Ishikawa (cell line): ENCODE measurements around the gene SGCD.

Source experiments
- CEBPB ChIP-seq: IDR thresholded peaks from 2 replicates; pipeline ENCODE4 v1.6.1; 2012
- CREB1 ChIP-seq: IDR thresholded peaks from 2 replicates; pipeline ENCODE4 v1.6.1; 2012; ENCODE audit warnings: low read depth
- EGR1 ChIP-seq: IDR thresholded peaks from 2 replicates; pipeline ENCODE4 v1.6.1; 2012
- EP300 ChIP-seq: IDR thresholded peaks from 2 replicates; pipeline ENCODE4 v1.6.1; 2012; ENCODE audit warnings: borderline replicate concordance
- FOXM1 ChIP-seq: IDR thresholded peaks from 2 replicates; pipeline ENCODE4 v1.6.1; 2012; ENCODE audit warnings: low read depth, borderline replicate concordance
- MAX ChIP-seq: IDR thresholded peaks from 2 replicates; pipeline ENCODE4 v1.6.1; 2012
- NFIC ChIP-seq: IDR thresholded peaks from 2 replicates; pipeline ENCODE4 v1.6.1; 2012
- RAD21 ChIP-seq: IDR thresholded peaks from 2 replicates; pipeline ENCODE4 v1.6.1; 2012; ENCODE audit warnings: low read depth
- REST ChIP-seq: IDR thresholded peaks from 2 replicates; pipeline ENCODE4 v1.6.1; 2012; ENCODE audit warnings: low read depth, mild to moderate bottlenecking
- TAF1 ChIP-seq: IDR thresholded peaks from 2 replicates; pipeline ENCODE4 v1.6.1; 2012; ENCODE audit warnings: low read depth, mild to moderate bottlenecking
- TCF12 ChIP-seq: IDR thresholded peaks from 2 replicates; pipeline ENCODE4 v1.6.1; 2012; ENCODE audit warnings: low read depth
- TEAD4 ChIP-seq: IDR thresholded peaks from 2 replicates; pipeline ENCODE4 v1.6.1; 2012
- USF1 ChIP-seq: IDR thresholded peaks from 2 replicates; pipeline ENCODE4 v1.6.1; 2012
- YY1 ChIP-seq: IDR thresholded peaks from 2 replicates; pipeline ENCODE4 v1.6.1; 2012; ENCODE audit warnings: low read depth
- ZBTB7A ChIP-seq: IDR thresholded peaks from 2 replicates; pipeline ENCODE4 v1.6.1; 2012; ENCODE audit warnings: low read depth

Gene SGCD

GRCh38 chr5:156322666-156323065, 4.3 kb upstream of the SGCD start:
- TF ChIP-seq RAD21 (no peak), TAF1 (no peak), CREB1 (no peak), MAX (no peak), TCF12 (no peak), FOXM1 (no peak), NFIC (no peak), REST (no peak), USF1 (no peak), CEBPB (no peak), ZBTB7A (no peak), EP300 (no peak), TEAD4 (no peak), YY1 (no peak)

GRCh38 chr5:156327296-156327695, 332 bp downstream of the SGCD start:
- TF ChIP-seq REST (no peak), CREB1 (no peak), RAD21 (no peak), EGR1 (no peak), YY1 (no peak), ZBTB7A (no peak), USF1 (no peak), TEAD4 (no peak)

- TF ChIP-seq EGR1, result no peak
- no peak for TF ChIP-seq YY1
- no peak for TF ChIP-seq FOXM1
- no peak for TF ChIP-seq CREB1
- TF ChIP-seq TEAD4, result no peak
- no peak for TF ChIP-seq USF1
- no peak for TF ChIP-seq NFIC
Measured at GRCh38 chr5:156328161-156328560, 1.2 kb downstream of the SGCD start.

GRCh38 chr5:156328766-156329165, 1.8 kb downstream of the SGCD start:
- TF ChIP-seq TEAD4 (no peak), CEBPB (no peak), TAF1 (no peak), CREB1 (no peak), NFIC (no peak), USF1 (no peak), FOXM1 (no peak), REST (no peak), MAX (no peak), EP300 (no peak), ZBTB7A (no peak), TCF12 (no peak), EGR1 (no peak)
